C4-2B (cell line): ENCODE measurements around the gene ETAA1.

ENCODE experiments used
- H3K27ac ChIP-seq: fragments of 450-650 bp; 2 replicates; pipeline ENCODE4 v1.5.1; 2017
- CTCF ChIP-seq: fragments of 450-650 bp; conservative IDR thresholded peaks from 2 replicates; pipeline ENCODE4 v1.5.1; 2017; ENCODE audit warnings: mild to moderate bottlenecking
- ZFX ChIP-seq: fragments of 450-650 bp; IDR thresholded peaks from 2 replicates; pipeline ENCODE4 v1.6.1; 2017

The ETAA1 gene

GRCh38 chr2:67456428-67456827 lies 59.3 kb downstream of the ETAA1 start:
- no peak overlapping the region for H3K27ac ChIP-seq
- TF ChIP-seq ZFX = no peak
- TF ChIP-seq CTCF = no peak

- TF ChIP-seq ZFX (no peak), CTCF (no peak)
- no peak overlapping the region for H3K27ac ChIP-seq
These were observed 60.6 kb downstream of the ETAA1 start for GRCh38 chr2:67457699-67458098.

- H3K27ac ChIP-seq = no peak overlapping the region
- TF ChIP-seq ZFX (no peak), CTCF (no peak)
These were observed 62.6 kb downstream of the ETAA1 start for GRCh38 chr2:67459761-67460160.
